Liver (tissue), 9 donors: ENCODE measurements around the gene TSPY9. TPM values are rescaled to one million over a fixed set of nuclear protein-coding genes. Genes with fewer than 3 reads are reported as not detected.
"Not testable (repeated sequence)": the region's sequence is repeated elsewhere in the genome, so short reads cannot be mapped to it uniquely, and the experiment has no call there.

ENCODE experiments used
- DNase-seq: peaks from one replicate; pipeline ENCODE4 v3.0.0-alpha.2; 2017; ENCODE audit warnings: low spot score
- H3K27ac ChIP-seq, 2 donors: one replicate each; pipeline ENCODE4 v1.7.0; 2013; ENCODE audit warnings: inconsistent platforms in 2 of 2, low read length in 2 of 2, control low read depth in 1 of 2, low read depth in 1 of 2, mild to moderate bottlenecking in 1 of 2
- H3K27me3 ChIP-seq, 4 donors: one replicate each; pipeline versions ENCODE4 v1.6.1 to v1.7.0; 2013; ENCODE audit warnings: low read length in 3 of 4, inconsistent platforms in 1 of 4, mild to moderate bottlenecking in 1 of 4, moderate library complexity in 1 of 4; ENCODE audit not compliant: control insufficient read depth in 4 of 4, insufficient read depth in 4 of 4
- H3K36me3 ChIP-seq, 4 donors: one replicate each; pipeline versions ENCODE4 v1.6.1 to v1.7.0; 2013; ENCODE audit warnings: low read length in 3 of 4, mild to moderate bottlenecking in 3 of 4, low read depth in 1 of 4, moderate library complexity in 1 of 4; ENCODE audit not compliant: control insufficient read depth in 4 of 4, insufficient read depth in 3 of 4
- H3K4me1 ChIP-seq, 4 donors: one replicate each; pipeline versions ENCODE4 v1.6.1 to v1.7.0; 2013; ENCODE audit warnings: low read length in 3 of 4, mild to moderate bottlenecking in 3 of 4, moderate library complexity in 1 of 4; ENCODE audit not compliant: control insufficient read depth in 4 of 4, insufficient read depth in 4 of 4
- H3K4me3 ChIP-seq, 3 donors: one replicate each; pipeline versions ENCODE4 v1.6.1 to v1.7.0; 2013; ENCODE audit warnings: low read length in 3 of 3, control low read depth in 1 of 3, low read depth in 1 of 3, mild to moderate bottlenecking in 1 of 3
- H3K9ac ChIP-seq, 2 donors: one replicate each; pipeline ENCODE4 v1.7.0; 2013; ENCODE audit warnings: low read length in 2 of 2, mild to moderate bottlenecking in 2 of 2, moderate library complexity in 2 of 2, control low read depth in 1 of 2, low read depth in 1 of 2
- H3K9me3 ChIP-seq, 4 donors: one replicate each; pipeline versions ENCODE4 v1.6.1 to v1.7.0; 2013; ENCODE audit warnings: low read length in 3 of 4; ENCODE audit not compliant: control insufficient read depth in 4 of 4
- WGBS: extraction: QIAGEN DNeasy Blood & Tissue Kit; methylation state at CpG from one replicate; pipeline ENCODE4 v1.1.7; 2013; 5-methylcytosine and 5-hydroxymethylcytosine counted together
- polyA plus RNA-seq, 2 donors: library from polyadenylated mRNA; stranded (reverse) in 1 of 2; unstranded in 1 of 2; fragments of 200-250 nt in 1 of 2; fragments of >200 nt in 1 of 2; fragmentation: Nextera tagmentation in 1 of 2; extraction: Ambion mirVana in 1 of 2; gene quantifications; one replicate each; pipeline versions ENCODE4 v1.2.1 to v1.2.3, GENCODE V29; 2013 to 2015
- total RNA-seq, 2 donors: library from RNA; depleted of rRNA; stranded (reverse); fragments of >200 nt; gene quantifications; one replicate each; pipeline ENCODE4 v1.2.3, GENCODE V29; 2014
- donor health status: healthy.
- donor health status: healthy.
- donor health status: healthy.
- donor health status: healthy.
- donor health status: healthy.

Gene TSPY9
- not detected for total RNA-seq
- polyA plus RNA-seq = not detected

DNA sequence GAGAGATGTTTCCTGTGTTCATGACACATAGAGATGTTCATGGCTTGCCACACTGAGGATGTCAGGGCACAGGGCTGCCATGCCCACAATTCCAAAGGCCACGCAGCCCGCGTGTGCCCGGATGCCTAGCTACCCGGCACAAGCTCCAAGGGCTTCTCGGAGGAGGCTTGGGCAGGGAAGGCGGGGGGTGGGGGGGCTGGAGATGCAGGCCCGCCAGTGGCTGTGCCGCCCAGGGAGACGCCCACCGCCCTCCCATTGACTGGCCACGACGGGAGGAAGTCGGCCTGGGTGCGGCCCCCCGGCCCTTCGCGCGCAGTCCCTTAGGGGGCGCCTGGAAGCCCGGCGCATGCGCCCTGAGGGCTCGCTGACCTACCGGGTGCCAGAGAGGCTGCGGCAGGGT is at the start of gene TSPY9:
Gene TSPY9 (plus strand): TSS at position 301 of the 400 bp plus-strand sequence. CDS start 46 bp downstream, at position 347.
- WGBS = no CpG with 5 or more reads among the region's 26 CpGs
- not testable (repeated sequence) for H3K4me1 ChIP-seq, H3K27me3 ChIP-seq, H3K27ac ChIP-seq, DNase-seq, H3K9ac ChIP-seq, H3K9me3 ChIP-seq, H3K4me3 ChIP-seq, H3K36me3 ChIP-seq

DNA sequence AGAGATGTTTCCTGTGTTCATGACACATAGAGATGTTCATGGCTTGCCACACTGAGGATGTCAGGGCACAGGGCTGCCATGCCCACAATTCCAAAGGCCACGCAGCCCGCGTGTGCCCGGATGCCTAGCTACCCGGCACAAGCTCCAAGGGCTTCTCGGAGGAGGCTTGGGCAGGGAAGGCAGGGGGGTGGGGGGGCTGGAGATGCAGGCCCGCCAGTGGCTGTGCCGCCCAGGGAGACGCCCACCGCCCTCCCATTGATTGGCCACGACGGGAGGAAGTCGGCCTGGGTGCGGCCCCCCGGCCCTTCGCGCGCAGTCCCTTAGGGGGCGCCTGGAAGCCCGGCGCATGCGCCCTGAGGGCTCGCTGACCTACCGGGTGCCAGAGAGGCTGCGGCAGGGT is 20.4 kb upstream of the TSPY9 start, which contains the start of gene TSPY1:
Gene TSPY1 (plus strand): TSS at position 301 of the 400 bp plus-strand sequence. CDS start 46 bp downstream, at position 347.
- H3K9me3 ChIP-seq, H3K9ac ChIP-seq, H3K36me3 ChIP-seq, H3K27ac ChIP-seq, H3K4me1 ChIP-seq, DNase-seq, H3K4me3 ChIP-seq, H3K27me3 ChIP-seq: not testable (repeated sequence)
- 78% methylated on average over 16 of the region's 25 CpGs for WGBS

- not testable (repeated sequence) for H3K4me3 ChIP-seq, H3K9ac ChIP-seq, DNase-seq, H3K27ac ChIP-seq, H3K4me1 ChIP-seq, H3K9me3 ChIP-seq, H3K36me3 ChIP-seq, H3K27me3 ChIP-seq
- WGBS = 69% methylated on average over 2 of the region's 6 CpGs
These were observed 17.3 kb downstream of the TSPY9 start for GRCh38 chrY:9504396-9504795.

DNA sequence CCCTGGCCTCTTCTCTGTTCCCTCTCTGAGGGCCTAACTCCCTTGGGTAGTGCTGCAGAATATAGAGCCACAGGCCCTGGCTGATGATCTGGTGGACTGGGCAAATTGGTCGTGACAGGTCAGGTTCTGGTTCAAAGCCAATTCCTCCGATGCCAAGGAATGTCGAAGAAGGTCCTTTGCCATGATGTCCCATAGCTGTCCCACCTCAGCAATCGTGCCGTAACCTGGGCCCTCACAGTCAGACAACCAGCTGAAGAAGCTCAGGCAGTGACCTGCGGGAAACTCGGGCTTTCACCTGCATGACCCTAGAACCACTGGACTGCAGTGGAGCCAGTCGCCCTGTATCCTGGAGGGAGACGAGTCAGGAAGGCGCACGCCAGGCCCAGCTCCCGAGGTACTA is 29.2 kb downstream of the TSPY9 start:
- not testable (repeated sequence) for H3K27ac ChIP-seq, H3K4me3 ChIP-seq, DNase-seq, H3K9ac ChIP-seq, H3K9me3 ChIP-seq, H3K36me3 ChIP-seq, H3K27me3 ChIP-seq, H3K4me1 ChIP-seq
- 81% methylated on average over 7 of the region's 12 CpGs for WGBS

- H3K4me3 ChIP-seq, H3K4me1 ChIP-seq, H3K9me3 ChIP-seq, H3K36me3 ChIP-seq, DNase-seq, H3K9ac ChIP-seq, H3K27me3 ChIP-seq, H3K27ac ChIP-seq: not testable (repeated sequence)
- no CpG with 5 or more reads among the region's 26 CpGs for WGBS
These were observed 40.5 kb downstream of the TSPY9 start, which contains the start of gene TSPY10 for GRCh38 chrY:9527580-9527979. TSPY10 (plus strand) TSS chrY:9527880; CDS start chrY:9527926, 46 bp downstream.

Other genes with a start within 250 kb of the TSPY9 start
- gene TSPY4, start 149.8 kb upstream of the TSPY9 start, total RNA-seq = not detected
- not detected for gene TSPY4, start 149.8 kb upstream of the TSPY9 start, polyA plus RNA-seq
- not detected for gene TSPY8, start 129.5 kb upstream of the TSPY9 start, total RNA-seq
- not detected for gene TSPY8, start 129.5 kb upstream of the TSPY9 start, polyA plus RNA-seq
- gene TSPY3, start 88.8 kb upstream of the TSPY9 start, total RNA-seq = not detected
- not detected for gene TSPY3, start 88.8 kb upstream of the TSPY9 start, polyA plus RNA-seq
- not detected for gene TSPY1, start 20.3 kb upstream of the TSPY9 start, total RNA-seq
- gene TSPY1, start 20.3 kb upstream of the TSPY9 start, polyA plus RNA-seq = not detected
- gene TSPY10, start 40.6 kb downstream of the TSPY9 start, total RNA-seq = not detected
- gene TSPY10, start 40.6 kb downstream of the TSPY9 start, polyA plus RNA-seq = not detected